ENCODE data around the gene AGTRAP. TPM values are rescaled to one million over a fixed set of nuclear protein-coding genes. Genes with fewer than 3 reads are reported as not detected.

The AGTRAP gene
- total and polyA plus RNA-seq, 7 experiments from 2014 or later = 28.2 to 108 (median 36.2) TPM

DNA sequence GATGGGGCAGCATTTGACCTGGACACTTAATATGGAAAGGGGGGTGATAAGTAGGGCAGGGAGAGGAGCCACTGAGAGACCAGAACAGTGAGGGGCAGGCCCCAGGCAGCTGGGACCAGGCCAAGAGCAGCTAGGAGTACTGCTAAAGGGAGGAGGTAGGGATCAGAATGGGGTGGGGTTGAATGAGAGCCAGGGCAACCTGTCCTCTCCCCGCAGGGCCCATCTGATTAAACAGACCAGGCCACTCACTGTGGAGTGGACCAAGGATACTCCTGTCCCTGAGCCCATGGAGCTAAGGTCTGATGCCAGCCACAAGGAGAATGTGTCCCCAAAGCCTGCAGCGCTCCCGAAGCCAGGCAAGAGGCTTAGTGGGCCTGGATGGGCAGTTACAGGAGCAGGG, 28.2 kb downstream of the AGTRAP start:
- ChIA-PET CTCF (interaction anchor here (0.8 kb wide), 1 partner anchor 20 kb away, joined by 3 read pairs; no protein-coding TSS in a partner anchor), POLR2A (no interaction called here)
- H3K4me3 Mint-ChIP-seq = no peak overlapping the region
- Histone ChIP-seq H3K4me3 (ENCODE audit: low read length) (no peak overlapping the region), H3K27ac (ENCODE audit: low read depth, low read length) (no peak overlapping the region), H3K9me3 (ENCODE audit: control insufficient read depth in 2 of 3, low read length in 3 of 3) (no peaks in the 10 kb centered on the region), H3K4me1 (ENCODE audit: control insufficient read depth in 2 of 2, insufficient read depth in 2 of 2, low read length in 2 of 2) (peaks cover 0 to 5% of the 10 kb centered on the region in 2 donors), H3K36me3 (ENCODE audit: control insufficient read depth in 2 of 3, insufficient read depth in 3 of 3, low read length in 3 of 3) (no peaks in the 10 kb centered on the region), H3K27me3 (ENCODE audit: control insufficient read depth in 2 of 2, insufficient read depth in 2 of 2, low read length in 2 of 2) (peaks cover 0 to 5% of the 10 kb centered on the region in 2 donors)
- no peak for DNase-seq
- intact Hi-C loops (cut with micrococcal nuclease) = no loop called here
- H3K27ac Mint-ChIP-seq = no peak overlapping the region
- H3K4me1 Mint-ChIP-seq = peaks cover 2 to 12% (median 5%) of the 10 kb centered on the region in 7 donors
- H3K9me3 Mint-ChIP-seq = no peaks in the 10 kb centered on the region
- H3K36me3 Mint-ChIP-seq = no peaks in the 10 kb centered on the region
- ATAC-seq = no peak
- peaks cover 13 to 31% (median 17%) of the 10 kb centered on the region in 5 donors for H3K27me3 Mint-ChIP-seq

DNA sequence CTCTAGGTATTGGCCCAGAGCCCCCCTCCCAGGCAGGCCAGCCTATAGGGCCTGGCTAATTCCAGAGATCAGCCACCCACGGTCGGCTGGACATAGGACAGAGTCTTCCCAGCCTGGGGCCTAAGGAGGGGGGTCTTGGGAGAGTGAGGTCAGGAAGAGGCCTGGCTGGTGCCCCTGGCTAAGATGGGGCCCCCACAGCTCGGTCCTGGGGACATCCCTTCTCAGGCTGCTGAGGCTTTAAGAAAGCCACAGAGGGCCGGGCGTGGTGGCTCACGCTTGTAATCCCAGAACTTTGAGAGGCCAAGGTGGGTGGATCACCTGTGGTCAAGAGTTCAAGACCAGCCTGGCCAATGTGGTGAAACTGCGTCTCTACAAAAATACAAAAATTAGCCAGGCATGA, 28.6 kb downstream of the AGTRAP start:
- POLR2A ChIA-PET = no interaction called here
- Mint-ChIP-seq H3K4me3 (no peak overlapping the region), H3K9me3 (no peaks in the 10 kb centered on the region), H3K36me3 (no peaks in the 10 kb centered on the region), H3K27ac (no peak overlapping the region), H3K27me3 (peaks cover 13 to 31% (median 17%) of the 10 kb centered on the region in 5 donors), H3K4me1 (peaks cover 2 to 12% (median 5%) of the 10 kb centered on the region in 7 donors)
- H3K4me1 ChIP-seq (ENCODE audit: control insufficient read depth in 2 of 2, insufficient read depth in 2 of 2, low read length in 2 of 2) = peaks cover 0 to 5% of the 10 kb centered on the region in 2 donors
- H3K27ac ChIP-seq (ENCODE audit: low read depth, low read length) = no peak overlapping the region
- CTCF ChIA-PET = no interaction called here
- ATAC-seq (no peak), DNase-seq (no peak)
- no peak overlapping the region for H3K4me3 ChIP-seq (ENCODE audit: low read length)
- H3K36me3 ChIP-seq (ENCODE audit: control insufficient read depth in 2 of 3, insufficient read depth in 3 of 3, low read length in 3 of 3) = no peaks in the 10 kb centered on the region
- H3K9me3 ChIP-seq (ENCODE audit: control insufficient read depth in 2 of 3, low read length in 3 of 3) = no peaks in the 10 kb centered on the region
- peaks cover 0 to 5% of the 10 kb centered on the region in 2 donors for H3K27me3 ChIP-seq (ENCODE audit: control insufficient read depth in 2 of 2, insufficient read depth in 2 of 2, low read length in 2 of 2)
- intact Hi-C loops (cut with micrococcal nuclease) = no loop called here

DNA sequence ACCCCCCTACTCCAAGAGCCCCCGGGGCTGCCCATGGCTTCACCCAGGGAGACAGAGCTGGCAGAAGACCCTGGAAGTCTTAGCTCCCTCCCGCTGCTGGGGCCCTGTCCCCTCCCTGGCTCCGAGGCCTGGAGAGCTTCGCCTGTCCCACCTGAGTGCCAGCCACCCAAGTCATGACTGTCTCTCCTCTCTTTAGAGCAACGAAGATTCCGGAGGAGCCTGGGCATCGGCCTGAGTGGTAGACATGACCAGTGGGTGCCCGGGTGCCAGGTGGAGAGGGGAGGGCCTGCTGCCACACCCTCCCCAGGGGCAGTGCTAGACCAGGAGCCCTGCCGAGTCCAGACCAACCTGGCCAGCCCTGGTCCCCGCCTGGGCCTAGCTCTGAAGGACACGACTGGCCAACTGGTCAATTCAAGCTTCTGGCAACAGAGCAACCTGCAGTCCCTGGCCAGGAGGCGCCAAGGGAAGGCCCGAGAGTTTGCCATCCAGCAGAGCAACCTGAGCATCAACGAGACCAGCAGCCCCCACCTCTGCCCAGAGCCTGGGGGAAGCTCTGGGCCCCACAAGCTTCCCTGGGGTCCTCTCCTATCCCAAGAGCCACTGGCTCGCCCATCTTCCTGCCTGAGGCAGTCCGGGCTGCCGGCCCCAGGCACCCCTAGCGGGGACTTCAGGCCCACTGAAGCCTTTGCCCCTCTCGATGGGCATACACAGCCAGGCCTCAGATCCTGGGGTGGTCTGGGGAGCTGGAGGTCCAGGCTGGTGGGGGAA, 29.9 kb downstream of the AGTRAP start:
- H3K36me3 ChIP-seq (ENCODE audit: control insufficient read depth in 2 of 3, insufficient read depth in 3 of 3, low read length in 3 of 3) = no peaks in the 10 kb centered on the region
- POLR2A ChIA-PET = no interaction called here

DNA sequence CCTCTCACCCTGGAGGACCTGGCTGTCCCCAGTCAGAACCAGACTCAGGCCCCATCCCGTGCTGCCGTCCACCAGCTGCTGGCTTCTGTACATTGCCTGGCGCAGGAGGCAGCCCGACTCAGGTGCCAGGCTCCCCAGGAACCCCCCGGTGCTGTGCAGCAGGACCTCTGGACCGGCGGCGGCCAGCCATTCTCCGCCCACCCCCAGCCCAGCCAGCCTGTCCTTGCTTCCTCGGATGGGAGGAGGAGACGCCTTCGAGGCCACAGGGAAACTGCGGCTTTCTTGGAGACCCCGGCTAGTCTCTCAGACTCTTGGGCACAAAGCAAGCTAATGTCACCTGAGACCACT, 30.5 kb downstream of the AGTRAP start:
- DNase-seq (no peak), ATAC-seq (no peak)
- H3K27me3 Mint-ChIP-seq = peaks cover 11 to 26% (median 13%) of the 10 kb centered on the region in 5 donors
- H3K4me1 Mint-ChIP-seq = peaks cover 0 to 8% (median 4%) of the 10 kb centered on the region in 7 donors
- no peaks in the 10 kb centered on the region for H3K36me3 Mint-ChIP-seq
- no peak overlapping the region for H3K27ac Mint-ChIP-seq
- ChIA-PET POLR2A (no interaction called here), CTCF (no interaction called here)
- H3K27me3 ChIP-seq (ENCODE audit: control insufficient read depth in 2 of 2, insufficient read depth in 2 of 2, low read length in 2 of 2) = peaks cover 0 to 5% of the 10 kb centered on the region in 2 donors
- no peaks in the 10 kb centered on the region for H3K9me3 ChIP-seq (ENCODE audit: control insufficient read depth in 2 of 3, low read length in 3 of 3)
- no peak overlapping the region for H3K27ac ChIP-seq (ENCODE audit: low read depth, low read length)
- no peak overlapping the region for H3K4me3 ChIP-seq (ENCODE audit: low read length)
- H3K36me3 ChIP-seq (ENCODE audit: control insufficient read depth in 2 of 3, insufficient read depth in 3 of 3, low read length in 3 of 3) = no peaks in the 10 kb centered on the region
- H3K4me1 ChIP-seq (ENCODE audit: control insufficient read depth in 2 of 2, insufficient read depth in 2 of 2, low read length in 2 of 2) = peaks cover 0 to 5% of the 10 kb centered on the region in 2 donors
- H3K9me3 Mint-ChIP-seq = no peaks in the 10 kb centered on the region
- intact Hi-C loops (cut with micrococcal nuclease) = no loop called here
- no peak overlapping the region for H3K4me3 Mint-ChIP-seq

More for the DNA sequence above, 29.9 kb downstream of the AGTRAP start:
- intact Hi-C loops (cut with micrococcal nuclease) = no loop called here
- no peak overlapping the region for H3K27ac ChIP-seq (ENCODE audit: low read depth, low read length)
- no peak overlapping the region for H3K27ac Mint-ChIP-seq
- H3K9me3 ChIP-seq (ENCODE audit: control insufficient read depth in 2 of 3, low read length in 3 of 3) = no peaks in the 10 kb centered on the region
- CTCF ChIA-PET = no interaction called here
- H3K9me3 Mint-ChIP-seq = no peaks in the 10 kb centered on the region
- peaks cover 13 to 31% (median 17%) of the 10 kb centered on the region in 5 donors for H3K27me3 Mint-ChIP-seq
- H3K36me3 Mint-ChIP-seq = no peaks in the 10 kb centered on the region
- ATAC-seq (no peak), DNase-seq (no peak)
- H3K4me1 Mint-ChIP-seq = peaks cover 2 to 12% (median 5%) of the 10 kb centered on the region in 7 donors
- H3K4me1 ChIP-seq (ENCODE audit: control insufficient read depth in 2 of 2, insufficient read depth in 2 of 2, low read length in 2 of 2) = peaks cover 0 to 5% of the 10 kb centered on the region in 2 donors
- peaks cover 0 to 5% of the 10 kb centered on the region in 2 donors for H3K27me3 ChIP-seq (ENCODE audit: control insufficient read depth in 2 of 2, insufficient read depth in 2 of 2, low read length in 2 of 2)
- H3K4me3 ChIP-seq (ENCODE audit: low read length) = no peak overlapping the region
- no peak overlapping the region for H3K4me3 Mint-ChIP-seq

DNA sequence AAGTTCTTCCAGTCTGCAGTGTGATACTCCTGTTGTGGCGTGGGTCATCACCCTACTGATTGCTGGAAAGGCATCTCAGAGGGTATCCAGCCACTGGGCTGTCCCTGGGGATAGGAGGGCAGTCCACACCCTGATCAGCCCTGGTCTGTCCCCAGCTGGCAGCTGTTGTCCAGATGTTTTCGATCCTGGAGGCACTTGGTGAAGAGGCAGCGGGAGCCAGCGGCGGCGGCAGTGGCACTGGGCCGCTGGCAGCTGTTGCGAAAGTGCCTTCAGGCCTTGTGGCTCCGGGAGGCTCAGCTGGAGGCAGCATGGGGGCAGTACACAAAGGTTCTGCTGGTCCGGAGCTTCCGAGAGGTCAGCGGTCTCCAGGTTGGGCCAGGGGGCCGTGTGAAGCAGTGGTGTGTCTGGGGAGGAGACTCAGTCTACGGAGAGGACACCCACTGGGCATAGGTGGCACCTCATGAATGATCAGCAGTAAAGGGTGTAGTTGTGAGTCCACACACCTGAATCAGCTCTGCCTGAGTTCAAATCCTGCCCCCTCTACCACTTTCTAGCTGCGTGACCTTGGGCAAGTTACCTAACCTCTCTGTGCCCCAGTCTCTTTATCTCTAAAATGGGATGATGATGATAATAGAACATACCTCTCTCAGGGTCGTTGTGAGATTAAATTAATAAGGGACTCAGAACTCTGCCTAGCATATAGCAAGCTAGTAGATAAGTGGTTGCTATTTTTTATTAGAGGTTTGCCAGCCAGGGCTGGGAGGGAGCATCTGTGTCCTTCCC, 32.2 kb downstream of the AGTRAP start:
- ChIA-PET CTCF (no interaction called here), POLR2A (no interaction called here)
- Histone ChIP-seq H3K4me3 (ENCODE audit: low read length) (no peak overlapping the region), H3K9me3 (ENCODE audit: control insufficient read depth in 2 of 3, low read length in 3 of 3) (no peaks in the 10 kb centered on the region), H3K4me1 (ENCODE audit: control insufficient read depth in 2 of 2, insufficient read depth in 2 of 2, low read length in 2 of 2) (no peaks in the 10 kb centered on the region), H3K36me3 (ENCODE audit: control insufficient read depth in 2 of 3, insufficient read depth in 3 of 3, low read length in 3 of 3) (no peaks in the 10 kb centered on the region), H3K27me3 (ENCODE audit: control insufficient read depth in 2 of 2, insufficient read depth in 2 of 2, low read length in 2 of 2) (no peaks in the 10 kb centered on the region), H3K27ac (ENCODE audit: low read depth, low read length) (no peak overlapping the region)
- Mint-ChIP-seq H3K27me3 (peaks cover 0 to 10% (median 6%) of the 10 kb centered on the region in 5 donors), H3K27ac (no peak overlapping the region), H3K36me3 (no peaks in the 10 kb centered on the region), H3K9me3 (no peaks in the 10 kb centered on the region), H3K4me3 (no peak overlapping the region), H3K4me1 (no peaks in the 10 kb centered on the region)
- DNase-seq = no peak
- intact Hi-C loops (cut with micrococcal nuclease) = no loop called here
- ATAC-seq = no peak

DNA sequence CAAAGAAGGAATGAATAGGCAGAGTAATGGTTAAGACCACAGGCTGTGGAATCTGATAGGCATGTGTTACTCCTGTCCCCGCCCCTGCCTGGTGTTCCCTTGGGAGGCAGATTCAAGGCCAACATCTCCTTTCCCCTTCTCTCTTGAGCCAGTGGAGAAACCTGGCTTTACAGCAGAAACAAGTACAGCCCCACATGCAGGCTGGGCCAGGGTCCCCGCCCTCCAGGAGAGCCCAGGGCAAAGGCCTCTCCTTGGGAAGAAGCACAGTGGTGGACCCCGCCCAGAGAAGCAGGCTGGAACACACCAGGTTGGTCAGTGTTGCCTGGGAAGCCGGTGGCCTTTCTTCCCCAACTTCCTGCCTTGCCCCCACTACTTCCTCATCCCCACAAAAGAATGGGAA, 32.9 kb downstream of the AGTRAP start:
- Mint-ChIP-seq H3K27me3 (peaks cover 0 to 3% (median under 1%) of the 10 kb centered on the region in 5 donors), H3K9me3 (no peaks in the 10 kb centered on the region), H3K36me3 (no peaks in the 10 kb centered on the region), H3K27ac (no peak overlapping the region), H3K4me3 (no peak overlapping the region), H3K4me1 (no peaks in the 10 kb centered on the region)
- intact Hi-C loops (cut with micrococcal nuclease) = no loop called here
- H3K9me3 ChIP-seq (ENCODE audit: control insufficient read depth in 2 of 3, low read length in 3 of 3) = no peaks in the 10 kb centered on the region
- H3K4me1 ChIP-seq (ENCODE audit: control insufficient read depth in 2 of 2, insufficient read depth in 2 of 2, low read length in 2 of 2) = no peaks in the 10 kb centered on the region
- POLR2A ChIA-PET = no interaction called here
- CTCF ChIA-PET = no interaction called here
- no peak overlapping the region for H3K27ac ChIP-seq (ENCODE audit: low read depth, low read length)
- DNase-seq (no peak), ATAC-seq (no peak)
- no peaks in the 10 kb centered on the region for H3K36me3 ChIP-seq (ENCODE audit: control insufficient read depth in 2 of 3, insufficient read depth in 3 of 3, low read length in 3 of 3)
- no peaks in the 10 kb centered on the region for H3K27me3 ChIP-seq (ENCODE audit: control insufficient read depth in 2 of 2, insufficient read depth in 2 of 2, low read length in 2 of 2)
- no peak overlapping the region for H3K4me3 ChIP-seq (ENCODE audit: low read length)

All from naive thymus-derived CD4-positive, alpha-beta T cell (primary cell).